Lung microvascular endothelial cell (primary cell): ENCODE results near the gene CBY3. TPM values are rescaled to one million over a fixed set of nuclear protein-coding genes. Genes with fewer than 3 reads are reported as not detected.
"Not testable (repeated sequence)": the region's sequence is repeated elsewhere in the genome, so short reads cannot be mapped to it uniquely, and the experiment has no call there.

Experiments
- DNase-seq, 2 donors: peaks; one replicate each; pipeline versions ENCODE4 v3.0.0 to v3.0.0-alpha.2; 2010; ENCODE audit warnings: low read depth in 2 of 2
- total RNA-seq: library from RNA; depleted of rRNA; stranded (reverse); fragments of >200 nt; gene quantifications from 2 replicates; pipeline ENCODE4 v1.2.1, GENCODE V29; 2014

Gene CBY3
- total RNA-seq, 1 donor from 2014 or later = not detected

- DNase-seq = peak; percentile 96 to 98
These were observed 2.4 kb downstream of the CBY3 start for GRCh38 chr5:179678223-179679013.

- peak; percentile 39 to 75 for DNase-seq
These were observed 12.4 kb downstream of the CBY3 start for GRCh38 chr5:179668391-179668790.

- DNase-seq = not testable (repeated sequence)
These were observed 19.2 kb downstream of the CBY3 start for GRCh38 chr5:179661647-179662046.

- peak; percentile 19 to 30 for DNase-seq
These were observed 22.5 kb downstream of the CBY3 start for GRCh38 chr5:179658179-179658856.

- DNase-seq = not testable (repeated sequence)
These were observed 23.3 kb downstream of the CBY3 start for GRCh38 chr5:179657302-179658178.

- not testable (repeated sequence) for DNase-seq
These were observed 27.7 kb downstream of the CBY3 start for GRCh38 chr5:179653135-179653534.

- DNase-seq = not testable (repeated sequence)
These were observed 30.6 kb downstream of the CBY3 start for GRCh38 chr5:179650245-179650644.

GRCh38 chr5:179649166-179649703 is 31.6 kb downstream of the CBY3 start:
- DNase-seq = not testable (repeated sequence)

- no peak for DNase-seq
These were observed 32.4 kb downstream of the CBY3 start for GRCh38 chr5:179648410-179648809.

GRCh38 chr5:179644766-179645165 is 36.1 kb downstream of the CBY3 start:
- not testable (repeated sequence) for DNase-seq

GRCh38 chr5:179643141-179643920 is 37.5 kb downstream of the CBY3 start:
- DNase-seq = not testable (repeated sequence)

- DNase-seq = not testable (repeated sequence)
These were observed 38.2 kb downstream of the CBY3 start for GRCh38 chr5:179642626-179643025.

GRCh38 chr5:179641745-179642144 is 39.1 kb downstream of the CBY3 start:
- DNase-seq = not testable (repeated sequence)

GRCh38 chr5:179639296-179639695 is 41.5 kb downstream of the CBY3 start:
- DNase-seq = not testable (repeated sequence)

- not testable (repeated sequence) for DNase-seq
These were observed 46.3 kb downstream of the CBY3 start for GRCh38 chr5:179634370-179635172.

GRCh38 chr5:179633501-179634369 is 47.1 kb downstream of the CBY3 start:
- DNase-seq = not testable (repeated sequence)
